ENCODE results near the gene DNM1.

DNA sequence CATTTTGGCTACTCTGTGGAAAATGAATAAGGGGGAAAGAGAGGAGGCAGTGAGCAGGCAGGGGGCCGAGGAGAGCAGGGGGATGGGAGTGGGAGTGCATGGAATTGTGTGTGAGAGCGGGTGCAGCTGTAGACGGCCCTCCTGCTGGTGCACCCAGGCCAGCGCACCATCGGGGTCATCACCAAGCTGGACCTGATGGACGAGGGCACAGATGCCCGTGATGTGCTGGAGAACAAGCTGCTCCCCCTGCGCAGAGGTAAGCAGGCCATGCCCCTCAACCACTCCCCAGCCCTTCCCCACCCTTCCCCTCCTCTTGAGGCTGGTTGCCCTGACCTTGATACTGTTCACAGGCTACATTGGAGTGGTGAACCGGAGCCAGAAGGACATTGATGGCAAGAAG is 16.7 kb downstream of the DNM1 start:
- TF ChIP-seq, protein P1, sequence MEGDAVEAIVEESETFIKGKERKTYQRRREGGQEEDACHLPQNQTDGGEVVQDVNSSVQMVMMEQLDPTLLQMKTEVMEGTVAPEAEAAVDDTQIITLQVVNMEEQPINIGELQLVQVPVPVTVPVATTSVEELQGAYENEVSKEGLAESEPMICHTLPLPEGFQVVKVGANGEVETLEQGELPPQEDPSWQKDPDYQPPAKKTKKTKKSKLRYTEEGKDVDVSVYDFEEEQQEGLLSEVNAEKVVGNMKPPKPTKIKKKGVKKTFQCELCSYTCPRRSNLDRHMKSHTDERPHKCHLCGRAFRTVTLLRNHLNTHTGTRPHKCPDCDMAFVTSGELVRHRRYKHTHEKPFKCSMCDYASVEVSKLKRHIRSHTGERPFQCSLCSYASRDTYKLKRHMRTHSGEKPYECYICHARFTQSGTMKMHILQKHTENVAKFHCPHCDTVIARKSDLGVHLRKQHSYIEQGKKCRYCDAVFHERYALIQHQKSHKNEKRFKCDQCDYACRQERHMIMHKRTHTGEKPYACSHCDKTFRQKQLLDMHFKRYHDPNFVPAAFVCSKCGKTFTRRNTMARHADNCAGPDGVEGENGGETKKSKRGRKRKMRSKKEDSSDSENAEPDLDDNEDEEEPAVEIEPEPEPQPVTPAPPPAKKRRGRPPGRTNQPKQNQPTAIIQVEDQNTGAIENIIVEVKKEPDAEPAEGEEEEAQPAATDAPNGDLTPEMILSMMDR (IDR thresholded peaks at IDR 0.05; ENCODE audit: insufficient read depth, low read length): no peak
- TF ChIP-seq, protein P2, sequence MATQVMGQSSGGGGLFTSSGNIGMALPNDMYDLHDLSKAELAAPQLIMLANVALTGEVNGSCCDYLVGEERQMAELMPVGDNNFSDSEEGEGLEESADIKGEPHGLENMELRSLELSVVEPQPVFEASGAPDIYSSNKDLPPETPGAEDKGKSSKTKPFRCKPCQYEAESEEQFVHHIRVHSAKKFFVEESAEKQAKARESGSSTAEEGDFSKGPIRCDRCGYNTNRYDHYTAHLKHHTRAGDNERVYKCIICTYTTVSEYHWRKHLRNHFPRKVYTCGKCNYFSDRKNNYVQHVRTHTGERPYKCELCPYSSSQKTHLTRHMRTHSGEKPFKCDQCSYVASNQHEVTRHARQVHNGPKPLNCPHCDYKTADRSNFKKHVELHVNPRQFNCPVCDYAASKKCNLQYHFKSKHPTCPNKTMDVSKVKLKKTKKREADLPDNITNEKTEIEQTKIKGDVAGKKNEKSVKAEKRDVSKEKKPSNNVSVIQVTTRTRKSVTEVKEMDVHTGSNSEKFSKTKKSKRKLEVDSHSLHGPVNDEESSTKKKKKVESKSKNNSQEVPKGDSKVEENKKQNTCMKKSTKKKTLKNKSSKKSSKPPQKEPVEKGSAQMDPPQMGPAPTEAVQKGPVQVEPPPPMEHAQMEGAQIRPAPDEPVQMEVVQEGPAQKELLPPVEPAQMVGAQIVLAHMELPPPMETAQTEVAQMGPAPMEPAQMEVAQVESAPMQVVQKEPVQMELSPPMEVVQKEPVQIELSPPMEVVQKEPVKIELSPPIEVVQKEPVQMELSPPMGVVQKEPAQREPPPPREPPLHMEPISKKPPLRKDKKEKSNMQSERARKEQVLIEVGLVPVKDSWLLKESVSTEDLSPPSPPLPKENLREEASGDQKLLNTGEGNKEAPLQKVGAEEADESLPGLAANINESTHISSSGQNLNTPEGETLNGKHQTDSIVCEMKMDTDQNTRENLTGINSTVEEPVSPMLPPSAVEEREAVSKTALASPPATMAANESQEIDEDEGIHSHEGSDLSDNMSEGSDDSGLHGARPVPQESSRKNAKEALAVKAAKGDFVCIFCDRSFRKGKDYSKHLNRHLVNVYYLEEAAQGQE (IDR thresholded peaks at IDR 0.05; ENCODE audit: insufficient replicate concordance, low read depth): no peak
- TF ChIP-seq POLR2AphosphoS5 (IDR thresholded peaks at IDR 0.05; ENCODE audit: low read depth) (no peak), GABPA (IDR thresholded peaks at IDR 0.05; ENCODE audit: low read depth) (no peak), SPI1 (IDR thresholded peaks at IDR 0.05; ENCODE audit: borderline replicate concordance, low read depth) (no peak)
